Measurements from ENCODE around the gene FIP1L1.

FIP1L1 gene

DNA sequence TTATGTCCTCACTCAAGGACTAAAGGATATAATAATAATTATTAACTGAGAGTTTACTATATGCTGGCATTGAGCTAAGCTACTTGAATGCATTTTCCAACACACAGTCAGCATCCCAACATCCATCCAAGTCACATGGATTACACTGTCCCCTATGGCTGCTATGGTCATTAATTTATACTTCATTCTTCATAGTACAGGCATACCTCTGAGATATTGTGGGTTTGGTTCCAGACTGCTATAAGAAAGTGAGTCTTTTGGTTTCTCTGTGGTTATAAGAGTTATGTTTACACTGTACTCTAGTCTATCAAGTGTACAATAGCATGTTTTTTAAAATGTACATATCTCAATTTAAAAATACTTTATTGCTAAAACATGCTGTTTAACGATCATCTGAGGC is 124.7 kb downstream of the FIP1L1 start:
- no peak for TF ChIP-seq EZH2phosphoT487 (conservative IDR thresholded peaks at IDR 0.05; ENCODE audit: low read length)
- TF ChIP-seq, protein P1, sequence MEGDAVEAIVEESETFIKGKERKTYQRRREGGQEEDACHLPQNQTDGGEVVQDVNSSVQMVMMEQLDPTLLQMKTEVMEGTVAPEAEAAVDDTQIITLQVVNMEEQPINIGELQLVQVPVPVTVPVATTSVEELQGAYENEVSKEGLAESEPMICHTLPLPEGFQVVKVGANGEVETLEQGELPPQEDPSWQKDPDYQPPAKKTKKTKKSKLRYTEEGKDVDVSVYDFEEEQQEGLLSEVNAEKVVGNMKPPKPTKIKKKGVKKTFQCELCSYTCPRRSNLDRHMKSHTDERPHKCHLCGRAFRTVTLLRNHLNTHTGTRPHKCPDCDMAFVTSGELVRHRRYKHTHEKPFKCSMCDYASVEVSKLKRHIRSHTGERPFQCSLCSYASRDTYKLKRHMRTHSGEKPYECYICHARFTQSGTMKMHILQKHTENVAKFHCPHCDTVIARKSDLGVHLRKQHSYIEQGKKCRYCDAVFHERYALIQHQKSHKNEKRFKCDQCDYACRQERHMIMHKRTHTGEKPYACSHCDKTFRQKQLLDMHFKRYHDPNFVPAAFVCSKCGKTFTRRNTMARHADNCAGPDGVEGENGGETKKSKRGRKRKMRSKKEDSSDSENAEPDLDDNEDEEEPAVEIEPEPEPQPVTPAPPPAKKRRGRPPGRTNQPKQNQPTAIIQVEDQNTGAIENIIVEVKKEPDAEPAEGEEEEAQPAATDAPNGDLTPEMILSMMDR (IDR thresholded peaks at IDR 0.05; ENCODE audit: insufficient read depth, low read length, poor library complexity, severe bottlenecking) = no peak
- Histone ChIP-seq H3K36me3 (ENCODE audit: low read length) (no peaks in the 10 kb centered on the region), H3K9me3 (ENCODE audit: insufficient read depth, low read length) (no peaks in the 10 kb centered on the region), H3K9ac (ENCODE audit: low read length) (no peak overlapping the region), H4K20me1 (ENCODE audit: low read depth, low read length) (no peaks in the 10 kb centered on the region), H2AFZ (ENCODE audit: low read depth, low read length, severe bottlenecking) (no peak overlapping the region), H3F3A (ENCODE audit: insufficient read depth) (no peaks in the 10 kb centered on the region), H3K27me3 (ENCODE audit: low read length) (no peaks in the 10 kb centered on the region), H3K4me2 (ENCODE audit: low read depth, low read length, poor library complexity, severe bottlenecking) (no peak overlapping the region), H3K79me2 (ENCODE audit: insufficient read depth, low read length) (no peaks in the 10 kb centered on the region), H3K27ac (ENCODE audit: low read depth, low read length) (no peak overlapping the region), H3K4me3 (ENCODE audit: insufficient read depth, low read length, poor library complexity, severe bottlenecking) (no peak overlapping the region), H3K9me2 (replicated peaks; ENCODE audit: insufficient read depth, low read length) (no peaks in the 10 kb centered on the region)

GRCh38 chr4:53505947-53506346 is 128.5 kb downstream of the FIP1L1 start:
- H3K79me2 ChIP-seq (ENCODE audit: insufficient read depth, low read length) = no peaks in the 10 kb centered on the region
- H3K4me3 ChIP-seq (ENCODE audit: insufficient read depth, low read length, poor library complexity, severe bottlenecking) = no peak overlapping the region
- H3K4me2 ChIP-seq (ENCODE audit: low read depth, low read length, poor library complexity, severe bottlenecking) = no peak overlapping the region
- TF ChIP-seq EZH2phosphoT487 (conservative IDR thresholded peaks at IDR 0.05; ENCODE audit: low read length) = no peak
- TF ChIP-seq, protein P1 (IDR thresholded peaks at IDR 0.05; ENCODE audit: insufficient read depth, low read length, poor library complexity, severe bottlenecking) = no peak
- no peak overlapping the region for H3K9ac ChIP-seq (ENCODE audit: low read length)
- no peaks in the 10 kb centered on the region for H3K27me3 ChIP-seq (ENCODE audit: low read length)
- H3K9me3 ChIP-seq (ENCODE audit: insufficient read depth, low read length) = no peaks in the 10 kb centered on the region
- H3K9me2 ChIP-seq (replicated peaks; ENCODE audit: insufficient read depth, low read length) = no peaks in the 10 kb centered on the region
- no peak overlapping the region for H2AFZ ChIP-seq (ENCODE audit: low read depth, low read length, severe bottlenecking)
- H3K36me3 ChIP-seq (ENCODE audit: low read length) = no peaks in the 10 kb centered on the region
- no peak overlapping the region for H3K27ac ChIP-seq (ENCODE audit: low read depth, low read length)
- H3F3A ChIP-seq (ENCODE audit: insufficient read depth) = no peaks in the 10 kb centered on the region
- no peaks in the 10 kb centered on the region for H4K20me1 ChIP-seq (ENCODE audit: low read depth, low read length)

- no peaks in the 10 kb centered on the region for H3K9me2 ChIP-seq (replicated peaks; ENCODE audit: insufficient read depth, low read length)
- H3K9ac ChIP-seq (ENCODE audit: low read length) = no peak overlapping the region
- H3F3A ChIP-seq (ENCODE audit: insufficient read depth) = no peaks in the 10 kb centered on the region
- H3K27me3 ChIP-seq (ENCODE audit: low read length) = no peaks in the 10 kb centered on the region
- no peaks in the 10 kb centered on the region for H4K20me1 ChIP-seq (ENCODE audit: low read depth, low read length)
- no peaks in the 10 kb centered on the region for H3K9me3 ChIP-seq (ENCODE audit: insufficient read depth, low read length)
- H3K4me2 ChIP-seq (ENCODE audit: low read depth, low read length, poor library complexity, severe bottlenecking) = no peak overlapping the region
- H2AFZ ChIP-seq (ENCODE audit: low read depth, low read length, severe bottlenecking) = no peak overlapping the region
- no peak overlapping the region for H3K27ac ChIP-seq (ENCODE audit: low read depth, low read length)
- H3K79me2 ChIP-seq (ENCODE audit: insufficient read depth, low read length) = no peaks in the 10 kb centered on the region
- no peaks in the 10 kb centered on the region for H3K36me3 ChIP-seq (ENCODE audit: low read length)
- TF ChIP-seq, protein P1 (IDR thresholded peaks at IDR 0.05; ENCODE audit: insufficient read depth, low read length, poor library complexity, severe bottlenecking) = no peak
- TF ChIP-seq EZH2phosphoT487 (conservative IDR thresholded peaks at IDR 0.05; ENCODE audit: low read length) = no peak
- no peak overlapping the region for H3K4me3 ChIP-seq (ENCODE audit: insufficient read depth, low read length, poor library complexity, severe bottlenecking)
Observed at GRCh38 chr4:53507058-53507457, 129.6 kb downstream of the FIP1L1 start.
